HepG2 (cell line): Measurements from ENCODE around the gene RPS6KA3. TPM values are rescaled to one million over a fixed set of nuclear protein-coding genes. Genes with fewer than 3 reads are reported as not detected.

ENCODE experiments used
- DR1 ChIP-seq: sonication (generic); formaldehyde crosslinking; IDR thresholded peaks from 2 replicates; pipeline ENCODE4 v1.8.0; 2021; ENCODE audit warnings: mild to moderate bottlenecking, missing genetic modification reagents, inconsistent platforms
- HDAC2 ChIP-seq: sonication (generic); formaldehyde crosslinking; IDR thresholded peaks from 2 replicates; pipeline ENCODE4 v1.4.0; 2020; ENCODE audit warnings: missing genetic modification reagents
- POGZ ChIP-seq: sonication (generic); formaldehyde crosslinking; IDR thresholded peaks from 2 replicates; pipeline ENCODE4 v1.4.0; 2020; ENCODE audit warnings: mild to moderate bottlenecking, missing genetic modification reagents
- SAP130 ChIP-seq: IDR thresholded peaks from 2 replicates; pipeline ENCODE4 v1.6.1; 2016; ENCODE audit warnings: low read depth
- polyA plus RNA-seq, 8 experiments: library from polyadenylated mRNA; depleted of rRNA in 3 of 8; stranded (reverse) in 7 of 8; unstranded in 1 of 8; fragments of >200 nt; fragmentation: Illumina TruSeq in 4 of 8; extraction: Trizol in 4 of 8; gene quantifications; 2 replicates each; pipeline versions ENCODE4 v1.2.1 to v1.2.3, GENCODE V29; 2011 to 2016; ENCODE audit warnings: low read depth in 4 of 8, missing spikeins in 1 of 8, mixed read lengths in 1 of 8; ENCODE audit not compliant: insufficient read depth in 1 of 8
- total RNA-seq, 5 experiments: library from RNA; depleted of rRNA; stranded (reverse); fragments of >200 nt; fragmentation: Illumina TruSeq; extraction: Trizol; gene quantifications; 2 replicates each; pipeline ENCODE4 v1.2.3, GENCODE V29; 2016; ENCODE audit warnings: low read depth in 1 of 5
- TF ChIP-seq, protein P1 (sequence below): sonication (generic); formaldehyde crosslinking; IDR thresholded peaks from 2 replicates; pipeline ENCODE4 v1.5.1; 2020; ENCODE audit warnings: mild to moderate bottlenecking, missing genetic modification reagents
- TF ChIP-seq, protein P2 (sequence below): IDR thresholded peaks from 2 replicates; pipeline ENCODE4 v1.6.1; 2018; ENCODE audit warnings: missing genetic modification reagents
- TF ChIP-seq, protein P3 (sequence below), 2 experiments: sonication (generic) in 1 of 2; formaldehyde crosslinking in 1 of 2; IDR thresholded peaks; 2 replicates each; pipeline versions ENCODE4 v1.6.1 to v1.9.0; 2014 to 2022; ENCODE audit warnings: antibody characterized with exemption in 1 of 2, borderline replicate concordance in 1 of 2, inconsistent platforms in 1 of 2, low read depth in 1 of 2, missing genetic modification reagents in 1 of 2
- TF ChIP-seq, protein P4 (sequence below): sonication (generic); formaldehyde crosslinking; IDR thresholded peaks from 2 replicates; pipeline ENCODE4 v1.4.0; 2020; ENCODE audit warnings: mild to moderate bottlenecking, missing genetic modification reagents
- TF ChIP-seq, protein P5 (sequence below): IDR thresholded peaks from 2 replicates; pipeline ENCODE4 v1.6.1; 2016; ENCODE audit warnings: mild to moderate bottlenecking
- TF ChIP-seq, protein P6 (sequence below): sonication (generic); formaldehyde crosslinking; IDR thresholded peaks from 2 replicates; pipeline ENCODE4 v1.4.0; 2020; ENCODE audit warnings: missing genetic modification reagents

Gene RPS6KA3
- total and polyA plus RNA-seq, 2 of the 13 experiments (the other 11 are each of a cell fraction or from before 2014, with no cell fraction given): 314 to 357 TPM

DNA sequence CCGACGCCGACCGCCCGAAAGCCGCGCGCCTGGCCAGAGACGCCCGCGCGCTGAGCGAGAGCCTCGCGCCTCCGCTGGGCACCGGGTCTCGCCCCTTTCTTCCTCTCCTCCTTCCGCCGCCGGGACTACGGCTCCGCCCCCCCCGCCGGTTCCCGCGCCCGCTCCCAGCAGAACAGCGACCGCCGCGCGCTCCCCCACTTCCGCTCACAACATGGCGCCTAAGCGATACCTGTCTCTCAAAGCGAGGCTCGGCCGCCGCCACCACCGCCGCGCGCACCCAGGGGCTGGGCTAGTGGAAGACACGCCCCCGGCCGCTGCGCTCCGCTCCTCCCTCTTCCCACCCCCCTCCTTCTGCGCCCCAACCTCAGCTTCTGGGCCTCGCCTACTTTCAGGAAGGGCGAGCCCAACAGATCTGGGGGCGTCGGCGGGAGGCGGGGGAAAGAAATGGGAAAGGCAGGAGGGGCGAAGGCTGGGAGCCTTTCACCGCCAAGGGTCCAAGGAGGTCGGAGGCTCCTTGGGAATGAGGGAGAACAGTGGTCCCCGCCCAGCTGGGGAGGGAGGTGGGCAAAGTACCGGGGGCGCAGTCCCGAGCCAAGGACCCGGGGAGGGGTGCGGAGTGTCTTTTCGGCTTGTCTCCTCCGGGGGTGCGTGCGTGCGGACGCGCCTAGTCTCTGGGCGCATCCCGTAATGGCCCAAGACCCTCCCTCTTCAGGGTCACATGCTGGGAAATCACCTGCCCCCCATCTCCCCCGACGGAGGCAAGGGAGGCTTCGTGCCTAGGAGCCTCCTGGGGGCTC is at the start of gene RPS6KA3 (continued):
- TF ChIP-seq, protein P1, sequence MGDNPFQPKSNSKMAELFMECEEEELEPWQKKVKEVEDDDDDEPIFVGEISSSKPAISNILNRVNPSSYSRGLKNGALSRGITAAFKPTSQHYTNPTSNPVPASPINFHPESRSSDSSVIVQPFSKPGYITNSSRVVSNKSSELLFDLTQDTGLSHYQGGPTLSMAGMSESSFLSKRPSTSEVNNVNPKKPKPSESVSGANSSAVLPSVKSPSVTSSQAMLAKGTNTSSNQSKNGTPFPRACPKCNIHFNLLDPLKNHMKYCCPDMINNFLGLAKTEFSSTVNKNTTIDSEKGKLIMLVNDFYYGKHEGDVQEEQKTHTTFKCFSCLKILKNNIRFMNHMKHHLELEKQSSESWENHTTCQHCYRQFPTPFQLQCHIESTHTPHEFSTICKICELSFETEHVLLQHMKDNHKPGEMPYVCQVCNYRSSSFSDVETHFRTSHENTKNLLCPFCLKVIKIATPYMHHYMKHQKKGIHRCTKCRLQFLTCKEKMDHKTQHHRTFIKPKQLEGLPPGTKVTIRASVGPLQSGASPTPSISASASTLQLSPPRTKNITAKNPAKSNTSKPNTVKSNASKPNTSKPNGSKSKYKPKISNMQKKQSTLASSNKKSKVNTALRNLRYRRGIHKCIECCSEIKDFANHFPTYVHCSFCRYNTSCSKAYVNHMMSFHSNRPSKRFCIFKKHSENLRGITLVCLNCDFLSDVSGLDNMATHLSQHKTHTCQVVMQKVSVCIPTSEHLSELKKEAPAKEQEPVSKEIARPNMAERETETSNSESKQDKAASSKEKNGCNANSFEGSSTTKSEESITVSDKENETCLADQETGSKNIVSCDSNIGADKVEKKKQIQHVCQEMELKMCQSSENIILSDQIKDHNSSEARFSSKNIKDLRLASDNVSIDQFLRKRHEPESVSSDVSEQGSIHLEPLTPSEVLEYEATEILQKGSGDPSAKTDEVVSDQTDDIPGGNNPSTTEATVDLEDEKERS (CRISPR knock-in tag): 0 out of 2 replicates have a peak, but pooled peaks have one; percentile 36
- TF ChIP-seq, protein P2, sequence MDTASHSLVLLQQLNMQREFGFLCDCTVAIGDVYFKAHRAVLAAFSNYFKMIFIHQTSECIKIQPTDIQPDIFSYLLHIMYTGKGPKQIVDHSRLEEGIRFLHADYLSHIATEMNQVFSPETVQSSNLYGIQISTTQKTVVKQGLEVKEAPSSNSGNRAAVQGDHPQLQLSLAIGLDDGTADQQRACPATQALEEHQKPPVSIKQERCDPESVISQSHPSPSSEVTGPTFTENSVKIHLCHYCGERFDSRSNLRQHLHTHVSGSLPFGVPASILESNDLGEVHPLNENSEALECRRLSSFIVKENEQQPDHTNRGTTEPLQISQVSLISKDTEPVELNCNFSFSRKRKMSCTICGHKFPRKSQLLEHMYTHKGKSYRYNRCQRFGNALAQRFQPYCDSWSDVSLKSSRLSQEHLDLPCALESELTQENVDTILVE (CRISPR knock-in tag): peak; percentile 52; the same call in 1 of the 2 replicates
- TF ChIP-seq HDAC2 (CRISPR knock-in tag) (0 out of 2 replicates have a peak, but pooled peaks have one; percentile 17), POGZ (peak; percentile 59), SAP130 (peak; percentile 58), DR1 (CRISPR knock-in tag) (0 out of 2 replicates have a peak, but pooled peaks have one; percentile 32)
- TF ChIP-seq, protein P3, sequence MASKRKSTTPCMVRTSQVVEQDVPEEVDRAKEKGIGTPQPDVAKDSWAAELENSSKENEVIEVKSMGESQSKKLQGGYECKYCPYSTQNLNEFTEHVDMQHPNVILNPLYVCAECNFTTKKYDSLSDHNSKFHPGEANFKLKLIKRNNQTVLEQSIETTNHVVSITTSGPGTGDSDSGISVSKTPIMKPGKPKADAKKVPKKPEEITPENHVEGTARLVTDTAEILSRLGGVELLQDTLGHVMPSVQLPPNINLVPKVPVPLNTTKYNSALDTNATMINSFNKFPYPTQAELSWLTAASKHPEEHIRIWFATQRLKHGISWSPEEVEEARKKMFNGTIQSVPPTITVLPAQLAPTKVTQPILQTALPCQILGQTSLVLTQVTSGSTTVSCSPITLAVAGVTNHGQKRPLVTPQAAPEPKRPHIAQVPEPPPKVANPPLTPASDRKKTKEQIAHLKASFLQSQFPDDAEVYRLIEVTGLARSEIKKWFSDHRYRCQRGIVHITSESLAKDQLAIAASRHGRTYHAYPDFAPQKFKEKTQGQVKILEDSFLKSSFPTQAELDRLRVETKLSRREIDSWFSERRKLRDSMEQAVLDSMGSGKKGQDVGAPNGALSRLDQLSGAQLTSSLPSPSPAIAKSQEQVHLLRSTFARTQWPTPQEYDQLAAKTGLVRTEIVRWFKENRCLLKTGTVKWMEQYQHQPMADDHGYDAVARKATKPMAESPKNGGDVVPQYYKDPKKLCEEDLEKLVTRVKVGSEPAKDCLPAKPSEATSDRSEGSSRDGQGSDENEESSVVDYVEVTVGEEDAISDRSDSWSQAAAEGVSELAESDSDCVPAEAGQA (IDR thresholded peaks at IDR 0.05; ENCODE audit: low read depth): 0 out of 2 replicates have a peak, but pooled peaks have one; percentile 43
- TF ChIP-seq, protein P3 (CRISPR knock-in tag; IDR thresholded peaks at IDR 0.05; ENCODE audit: borderline replicate concordance): no peak
- TF ChIP-seq, protein P4, sequence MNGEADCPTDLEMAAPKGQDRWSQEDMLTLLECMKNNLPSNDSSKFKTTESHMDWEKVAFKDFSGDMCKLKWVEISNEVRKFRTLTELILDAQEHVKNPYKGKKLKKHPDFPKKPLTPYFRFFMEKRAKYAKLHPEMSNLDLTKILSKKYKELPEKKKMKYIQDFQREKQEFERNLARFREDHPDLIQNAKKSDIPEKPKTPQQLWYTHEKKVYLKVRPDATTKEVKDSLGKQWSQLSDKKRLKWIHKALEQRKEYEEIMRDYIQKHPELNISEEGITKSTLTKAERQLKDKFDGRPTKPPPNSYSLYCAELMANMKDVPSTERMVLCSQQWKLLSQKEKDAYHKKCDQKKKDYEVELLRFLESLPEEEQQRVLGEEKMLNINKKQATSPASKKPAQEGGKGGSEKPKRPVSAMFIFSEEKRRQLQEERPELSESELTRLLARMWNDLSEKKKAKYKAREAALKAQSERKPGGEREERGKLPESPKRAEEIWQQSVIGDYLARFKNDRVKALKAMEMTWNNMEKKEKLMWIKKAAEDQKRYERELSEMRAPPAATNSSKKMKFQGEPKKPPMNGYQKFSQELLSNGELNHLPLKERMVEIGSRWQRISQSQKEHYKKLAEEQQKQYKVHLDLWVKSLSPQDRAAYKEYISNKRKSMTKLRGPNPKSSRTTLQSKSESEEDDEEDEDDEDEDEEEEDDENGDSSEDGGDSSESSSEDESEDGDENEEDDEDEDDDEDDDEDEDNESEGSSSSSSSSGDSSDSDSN (CRISPR knock-in tag): peak; percentile 57; the same call in 1 of the 2 replicates
- TF ChIP-seq, protein P5, sequence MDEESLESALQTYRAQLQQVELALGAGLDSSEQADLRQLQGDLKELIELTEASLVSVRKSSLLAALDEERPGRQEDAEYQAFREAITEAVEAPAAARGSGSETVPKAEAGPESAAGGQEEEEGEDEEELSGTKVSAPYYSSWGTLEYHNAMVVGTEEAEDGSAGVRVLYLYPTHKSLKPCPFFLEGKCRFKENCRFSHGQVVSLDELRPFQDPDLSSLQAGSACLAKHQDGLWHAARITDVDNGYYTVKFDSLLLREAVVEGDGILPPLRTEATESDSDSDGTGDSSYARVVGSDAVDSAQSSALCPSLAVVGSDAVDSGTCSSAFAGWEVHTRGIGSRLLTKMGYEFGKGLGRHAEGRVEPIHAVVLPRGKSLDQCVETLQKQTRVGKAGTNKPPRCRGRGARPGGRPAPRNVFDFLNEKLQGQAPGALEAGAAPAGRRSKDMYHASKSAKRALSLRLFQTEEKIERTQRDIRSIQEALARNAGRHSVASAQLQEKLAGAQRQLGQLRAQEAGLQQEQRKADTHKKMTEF (CRISPR knock-in tag): 0 out of 2 replicates have a peak, but pooled peaks have one; percentile 56
- TF ChIP-seq, protein P6, sequence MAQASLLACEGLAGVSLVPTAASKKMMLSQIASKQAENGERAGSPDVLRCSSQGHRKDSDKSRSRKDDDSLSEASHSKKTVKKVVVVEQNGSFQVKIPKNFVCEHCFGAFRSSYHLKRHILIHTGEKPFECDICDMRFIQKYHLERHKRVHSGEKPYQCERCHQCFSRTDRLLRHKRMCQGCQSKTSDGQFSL (CRISPR knock-in tag): peak; percentile 96
